HG03565 (cell line): ENCODE data around the gene TRAF6.
"Not testable (repeated sequence)": the region's sequence is repeated elsewhere in the genome, so short reads cannot be mapped to it uniquely, and the experiment has no call there.

Experiments
- ATAC-seq: cut with Tn5 transposase; IDR thresholded peaks from one replicate; pipeline ENCODE4 v1.9.1; 2021; ENCODE audit warnings: mild to moderate bottlenecking, moderate library complexity; ENCODE audit not compliant: unreplicated experiment

Gene TRAF6

DNA sequence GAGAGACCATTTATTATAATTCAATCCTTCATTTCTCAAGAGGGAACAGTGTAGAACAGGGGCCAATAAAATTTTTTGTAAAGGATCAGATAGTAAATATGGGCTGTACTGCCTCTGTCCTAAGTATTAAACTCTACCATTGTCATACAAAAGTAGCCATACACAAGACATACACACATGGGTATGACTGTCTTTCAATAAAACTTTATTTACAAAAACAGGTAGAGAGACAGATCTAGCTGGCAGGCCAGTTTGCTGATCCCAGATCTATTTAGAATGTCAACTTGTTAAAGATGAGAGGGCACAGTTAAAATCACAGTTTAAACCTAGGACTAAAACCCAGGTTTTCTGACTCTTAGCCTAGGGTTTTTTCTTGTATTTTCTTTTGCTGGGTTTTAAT, 16.7 kb downstream of the TRAF6 start:
- no peak for ATAC-seq

DNA sequence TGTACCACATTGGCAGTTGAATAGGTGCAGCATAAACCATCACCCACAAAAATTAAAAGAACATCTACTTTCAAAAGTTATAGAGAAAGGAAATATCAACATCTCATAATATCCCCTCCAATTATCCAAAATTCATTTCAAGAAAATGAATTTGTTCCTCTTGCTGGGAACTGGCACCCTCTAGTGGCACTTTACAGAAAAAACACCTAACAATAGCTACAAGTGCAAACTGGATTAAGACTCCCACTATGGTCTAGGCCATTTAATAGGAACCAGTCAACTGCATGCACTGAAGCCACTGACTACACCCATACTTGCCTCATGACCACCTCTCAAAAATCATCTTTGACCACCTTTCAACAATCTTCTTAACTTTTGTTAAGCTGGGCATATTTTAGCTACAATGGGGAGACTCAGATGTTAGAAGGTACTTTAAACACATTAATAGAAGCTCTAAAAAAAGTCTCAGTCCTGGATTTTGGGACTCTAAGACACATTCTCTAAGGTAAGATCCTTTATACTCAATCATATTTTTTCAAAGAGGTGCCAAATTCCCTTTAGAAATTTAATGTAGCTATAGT, 17.3 kb downstream of the TRAF6 start:
- peak; percentile 47 for ATAC-seq

DNA sequence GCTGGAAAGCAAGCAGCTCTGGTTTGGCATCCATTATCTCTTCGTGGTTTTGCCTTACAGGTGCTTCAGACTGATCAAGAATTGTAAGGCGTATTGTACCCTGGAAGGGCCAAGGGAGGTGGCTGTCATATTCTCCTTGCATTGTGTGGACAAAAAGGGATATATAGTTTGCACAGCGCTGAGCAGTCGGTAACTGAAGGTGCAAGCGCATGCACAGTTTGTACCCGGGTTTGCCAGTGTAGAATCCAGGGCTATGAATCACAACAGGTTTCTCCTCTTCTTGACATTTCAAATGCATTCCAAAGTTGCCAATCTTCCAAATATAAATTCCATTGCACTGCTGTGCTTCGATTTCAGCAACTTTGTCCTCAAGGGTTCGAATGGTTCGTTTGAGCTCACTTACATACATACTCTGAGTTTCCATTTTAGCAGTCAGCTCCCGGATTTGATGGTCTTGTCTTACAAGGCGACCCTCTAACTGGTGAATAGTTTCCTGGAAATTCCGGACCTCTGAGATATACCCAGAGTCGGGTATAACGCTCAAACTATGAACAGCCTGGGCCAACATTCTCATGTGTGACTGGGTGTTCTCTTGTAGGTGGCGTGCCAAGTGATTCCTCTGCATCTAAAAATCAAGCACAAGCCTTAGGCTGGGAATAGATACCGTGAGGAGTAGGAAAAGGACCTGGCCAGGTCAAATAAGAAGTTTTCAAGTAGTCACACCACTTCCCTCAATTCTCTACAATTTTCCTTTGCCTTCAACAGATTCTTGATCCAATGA, 19.9 kb downstream of the TRAF6 start:
- ATAC-seq: no peak

DNA sequence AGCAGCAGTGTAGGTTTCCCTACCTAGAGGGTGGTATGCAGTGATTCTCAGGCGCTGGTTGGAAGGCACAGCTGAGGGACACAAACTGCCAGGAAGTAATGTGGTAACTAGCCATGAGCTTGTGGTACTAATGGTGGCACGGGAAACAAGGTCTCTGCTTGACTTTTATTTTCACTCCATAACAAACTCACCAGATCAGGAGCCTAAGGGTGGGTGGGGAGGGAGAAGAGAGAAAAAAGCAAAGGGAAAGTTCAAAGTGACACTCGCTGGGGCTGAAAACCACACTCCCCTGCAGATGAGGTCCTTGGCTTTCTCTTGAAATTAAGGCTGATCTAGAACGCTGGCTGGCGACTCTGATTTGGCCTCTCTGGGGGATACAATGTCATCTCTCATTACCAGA, 22.0 kb downstream of the TRAF6 start:
- ATAC-seq: no peak

DNA sequence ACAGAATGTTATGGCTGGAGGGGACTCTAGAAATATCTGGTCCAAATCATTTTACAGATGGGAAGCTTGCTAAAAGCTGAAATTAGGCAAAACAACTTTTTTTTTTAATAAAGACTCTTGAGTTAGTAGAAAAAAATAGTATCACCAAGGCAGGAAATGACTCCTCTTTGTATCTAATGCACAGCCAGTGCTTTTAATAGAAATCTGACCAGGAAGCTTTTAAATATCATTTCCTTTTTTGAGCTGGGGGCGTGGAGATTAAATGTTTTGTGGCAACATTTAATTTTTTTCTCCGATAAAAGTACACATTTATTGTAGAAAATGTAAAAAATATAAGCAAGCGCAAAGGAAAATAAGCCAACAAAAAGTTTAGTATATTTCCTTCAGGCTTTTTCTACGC, 22.5 kb downstream of the TRAF6 start:
- no peak for ATAC-seq

DNA sequence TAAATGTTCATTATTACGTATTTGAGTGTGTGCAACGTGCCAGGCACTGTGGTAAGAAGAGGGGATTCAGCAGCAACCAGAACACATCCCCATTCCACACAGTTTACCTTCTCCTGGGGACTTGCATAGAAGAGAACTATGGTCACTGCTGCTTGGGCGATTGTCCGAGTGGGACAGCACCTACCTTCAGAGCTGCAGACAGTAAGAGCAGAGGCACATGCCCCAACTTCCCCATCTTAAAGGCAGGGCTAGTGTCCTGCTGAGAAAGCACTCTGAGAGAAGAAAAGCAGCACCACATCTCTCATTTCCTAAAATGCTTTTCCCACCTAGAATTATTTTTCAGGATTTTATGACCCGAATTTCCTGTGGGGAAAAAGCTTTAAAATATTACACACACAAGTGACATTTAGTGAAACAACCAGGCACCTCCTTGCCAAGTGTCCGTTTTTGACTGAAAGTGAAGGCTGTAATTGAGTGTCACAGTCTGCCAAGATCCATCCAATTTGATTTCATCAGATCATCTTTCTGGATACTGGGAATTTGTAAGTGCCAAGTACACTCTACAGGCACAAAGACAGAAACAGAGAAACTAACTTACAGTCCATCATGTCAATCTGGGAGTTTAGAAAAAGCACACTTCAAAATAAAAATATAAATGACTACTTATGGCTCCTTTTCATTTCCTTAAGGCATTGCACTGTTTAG, 24.6 kb downstream of the TRAF6 start:
- no peak for ATAC-seq

DNA sequence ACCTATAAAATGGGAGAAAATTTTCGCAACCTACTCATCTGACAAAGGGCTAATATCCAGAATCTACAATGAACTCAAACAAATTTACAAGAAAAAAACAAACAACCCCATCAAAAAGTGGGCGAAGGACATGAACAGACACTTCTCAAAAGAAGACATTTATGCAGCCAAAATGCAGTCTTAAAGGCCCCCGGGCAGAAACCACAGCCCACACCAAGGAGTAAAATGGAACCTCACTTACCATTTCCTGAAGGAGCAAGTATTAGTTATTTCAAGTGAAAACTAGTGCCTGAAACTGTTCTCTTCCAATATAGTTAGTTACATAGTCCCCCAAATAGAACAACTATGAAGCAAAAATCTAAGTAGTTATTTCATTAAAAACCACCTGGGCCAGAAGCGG, 27.0 kb downstream of the TRAF6 start:
- not testable (repeated sequence) for ATAC-seq

DNA sequence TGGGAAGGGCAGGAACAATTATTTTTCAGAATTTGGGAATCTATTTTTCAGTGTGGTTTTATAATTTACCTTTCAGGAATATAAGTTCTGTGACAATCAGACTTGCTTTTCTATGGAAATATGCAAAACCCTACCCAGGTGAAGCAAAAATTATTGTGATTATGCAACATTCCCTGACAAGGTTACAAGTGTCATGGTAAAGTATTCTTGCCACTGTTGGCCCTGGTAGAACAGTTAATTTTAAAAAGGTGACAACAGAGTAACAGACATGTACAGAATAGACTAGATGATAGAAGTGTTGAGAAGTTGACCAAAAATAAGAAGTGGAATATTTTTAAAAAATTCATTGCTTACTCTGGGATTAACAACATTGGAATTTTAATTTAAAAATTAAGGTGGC, 29.2 kb downstream of the TRAF6 start:
- ATAC-seq: no peak

DNA sequence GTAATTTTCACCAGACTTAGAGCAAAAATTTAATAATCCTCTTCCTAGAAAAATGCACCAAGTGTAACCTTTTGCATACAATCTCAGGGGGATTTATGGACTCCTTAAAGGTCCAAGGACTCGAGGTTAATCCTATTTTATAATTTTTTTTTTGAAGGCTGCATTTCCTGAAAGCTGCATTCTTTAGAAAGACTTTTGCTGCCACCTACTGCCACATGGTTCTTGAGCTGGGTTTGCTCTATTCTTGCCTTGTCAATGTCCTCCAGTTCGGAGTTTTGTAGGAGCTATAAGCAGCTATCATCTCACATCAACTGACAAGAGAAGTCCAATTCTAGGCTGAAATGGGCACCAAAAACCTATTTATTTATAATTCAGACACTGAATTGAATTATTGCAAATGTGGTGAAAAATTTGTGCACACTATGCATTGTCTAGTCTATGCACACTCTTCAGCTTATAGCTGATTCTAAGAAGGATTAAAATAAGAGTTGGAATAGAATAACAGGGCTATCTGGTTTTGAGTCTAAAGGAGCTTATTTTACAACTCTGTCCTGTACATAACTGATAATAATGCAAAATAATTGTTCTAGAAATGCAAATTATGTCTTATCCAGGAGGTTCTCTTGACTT, 31.3 kb downstream of the TRAF6 start:
- no peak for ATAC-seq

DNA sequence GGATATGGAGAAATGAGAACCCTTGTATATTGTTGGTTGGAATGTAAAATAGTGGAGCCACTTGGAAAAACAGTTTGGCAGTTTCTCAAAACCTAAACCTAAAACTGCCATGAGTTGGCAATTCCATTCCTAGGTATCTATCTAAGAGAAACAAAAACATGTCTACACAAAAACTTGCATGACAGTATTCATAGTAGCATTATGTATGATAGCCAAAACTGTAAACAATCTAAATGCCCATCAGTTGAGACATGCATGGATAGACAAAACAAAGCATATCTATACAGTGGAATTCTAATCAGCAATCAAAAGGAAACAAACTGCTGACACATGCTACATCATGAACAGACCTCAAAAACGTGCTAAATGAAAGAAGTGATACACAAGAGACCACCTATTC, 34.9 kb downstream of the TRAF6 start:
- no peak for ATAC-seq

DNA sequence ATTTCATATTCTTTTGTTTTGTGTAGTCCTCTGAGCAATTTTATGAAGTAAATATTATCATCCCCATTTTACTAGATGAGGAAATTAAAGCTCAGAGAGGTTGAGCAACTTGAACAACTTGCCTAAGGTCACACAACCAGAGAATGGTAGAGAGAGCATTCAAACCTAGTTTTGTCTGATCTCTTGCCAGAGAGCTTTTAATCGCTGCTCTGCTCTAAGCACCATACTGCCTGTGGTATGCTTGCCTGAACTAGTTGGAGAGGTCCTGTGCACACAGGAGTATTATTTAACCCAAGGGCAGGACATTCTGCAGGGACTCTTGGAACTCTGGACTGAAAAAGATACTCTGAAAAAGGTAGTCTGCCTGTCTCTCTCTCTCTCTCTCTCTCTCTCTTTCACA, 38.5 kb downstream of the TRAF6 start:
- no peak for ATAC-seq

DNA sequence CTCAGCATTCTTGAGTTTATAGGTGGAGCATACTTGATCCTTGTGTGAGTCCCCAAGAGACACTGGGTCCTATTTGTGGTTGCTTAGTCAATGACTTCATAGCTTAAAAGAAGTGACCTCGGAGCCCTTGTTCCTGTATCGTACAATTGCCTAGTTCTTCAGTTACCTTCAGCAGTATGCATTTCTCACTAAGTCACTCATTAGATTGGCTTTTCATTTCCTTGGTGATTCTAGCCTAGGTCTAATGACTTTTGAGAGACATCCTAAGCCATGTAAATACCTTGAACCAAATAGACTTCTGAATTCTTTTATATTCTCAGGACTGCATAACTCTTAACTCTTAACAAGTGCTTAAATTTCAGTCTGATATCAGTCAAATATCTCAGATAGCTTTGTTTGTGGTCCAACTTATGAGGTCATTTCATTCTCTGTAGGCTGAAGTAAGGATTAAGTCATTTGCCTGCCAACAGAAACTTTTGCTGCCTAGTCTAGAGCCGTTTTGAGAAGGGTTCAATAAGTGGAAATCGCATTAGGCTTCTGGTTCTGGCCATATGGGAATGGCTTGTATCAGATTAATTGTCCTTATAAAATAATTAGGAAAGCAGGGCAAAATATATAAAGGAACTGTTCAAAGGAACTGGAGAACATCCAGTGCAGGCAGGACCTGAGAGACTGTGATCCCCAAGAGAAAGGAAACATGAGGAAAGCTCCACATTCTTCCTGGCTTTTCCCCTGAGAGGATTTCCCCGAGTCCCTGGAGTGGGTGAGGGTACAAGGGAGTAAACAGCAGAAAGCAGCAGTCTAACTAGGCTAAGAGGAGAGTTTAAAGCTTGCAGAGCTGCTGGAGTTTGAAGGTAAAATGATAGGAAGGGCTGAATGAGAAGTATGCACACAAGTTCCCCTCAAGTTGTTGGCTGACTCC, 39.9 kb downstream of the TRAF6 start:
- ATAC-seq: no peak

DNA sequence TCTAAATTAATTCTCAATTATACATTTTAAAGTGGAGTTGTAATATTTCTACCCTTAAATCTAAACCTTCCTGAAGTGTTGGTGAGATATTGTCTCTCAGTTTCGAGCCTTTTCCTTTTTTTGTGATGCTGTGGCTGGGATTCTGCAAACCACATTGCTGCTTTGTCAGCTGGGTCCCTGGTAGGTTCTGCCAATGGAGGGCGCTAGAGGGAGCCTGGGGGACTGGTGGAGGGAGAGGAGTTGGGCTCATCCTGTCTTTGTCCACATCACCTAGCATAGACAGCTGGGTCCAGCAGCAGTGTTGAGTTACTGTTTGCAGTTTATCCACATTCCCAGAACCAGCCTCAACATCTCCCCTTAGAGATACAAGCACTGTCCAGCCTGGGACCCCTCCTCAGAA, 41.0 kb downstream of the TRAF6 start:
- no peak for ATAC-seq

DNA sequence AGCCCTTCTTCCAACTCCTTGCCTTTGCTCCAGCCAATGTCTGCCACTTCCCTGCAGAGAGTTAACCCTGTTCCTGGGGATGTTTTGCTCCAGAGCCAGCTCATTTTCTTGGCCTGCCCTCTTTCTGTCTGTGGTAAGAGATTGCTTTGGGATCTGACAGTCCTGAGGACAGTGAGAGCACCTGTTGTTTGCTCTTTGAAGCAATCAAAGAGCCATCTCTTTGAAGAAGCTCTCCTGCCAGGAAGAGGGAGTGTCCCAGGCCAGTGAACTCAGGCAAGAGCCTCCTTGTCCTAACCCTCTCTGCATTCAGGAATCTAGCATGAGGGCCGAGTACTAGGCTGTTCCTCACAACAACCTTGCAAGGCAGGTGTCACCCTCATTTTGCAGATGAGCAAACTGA, 42.2 kb downstream of the TRAF6 start:
- no peak for ATAC-seq

DNA sequence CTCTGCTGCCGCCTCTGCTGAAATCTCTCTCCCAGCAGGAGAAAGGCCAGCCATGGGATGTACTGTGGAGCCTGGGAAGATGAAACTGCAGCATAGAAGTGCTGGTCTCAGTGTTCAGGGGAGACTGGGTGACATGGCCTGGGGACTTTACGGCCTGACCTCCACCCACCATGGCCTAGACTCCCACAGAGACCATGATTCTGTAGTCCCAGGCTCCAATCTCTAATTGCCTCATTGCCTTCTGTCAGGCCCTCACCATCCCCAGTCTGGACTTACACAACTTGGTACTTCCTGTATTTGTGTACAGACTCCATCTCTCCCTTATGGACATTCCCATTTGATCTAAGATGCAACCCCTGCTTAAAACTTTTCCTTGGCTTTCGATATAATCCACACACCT, 43.1 kb downstream of the TRAF6 start:
- no peak for ATAC-seq

DNA sequence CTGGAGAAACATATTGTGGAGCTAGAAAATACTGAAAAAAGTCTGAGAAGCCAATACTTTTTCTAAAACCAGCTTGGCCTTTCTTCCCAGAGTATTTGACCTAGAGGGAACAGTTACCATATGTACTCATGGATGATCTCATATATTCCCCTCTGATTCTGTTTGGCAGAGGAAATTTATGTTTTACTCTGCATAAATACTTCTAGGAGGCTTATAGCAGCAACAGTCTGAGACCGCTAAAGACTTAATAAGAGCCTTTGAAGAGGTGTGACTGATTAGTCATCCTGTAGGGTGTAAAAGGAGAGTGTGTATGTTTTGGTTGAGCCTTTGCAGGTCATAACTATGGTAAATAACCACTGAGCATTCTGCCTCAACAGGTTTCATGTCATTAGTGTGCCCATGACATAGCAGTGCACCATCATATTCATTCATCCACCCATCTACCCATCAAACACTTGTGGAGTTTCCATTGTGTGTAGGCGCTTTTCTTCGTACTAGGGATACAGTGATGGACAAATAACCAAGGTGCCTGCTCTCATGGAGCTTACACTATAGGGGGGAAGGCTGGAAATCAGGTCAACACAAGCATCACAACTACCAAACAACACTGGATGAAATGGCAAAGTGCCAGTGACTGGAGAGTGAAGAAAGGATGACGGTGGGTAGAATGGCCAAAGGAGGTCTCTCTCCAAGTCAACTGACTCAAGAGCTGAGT, 44.5 kb downstream of the TRAF6 start:
- no peak for ATAC-seq

DNA sequence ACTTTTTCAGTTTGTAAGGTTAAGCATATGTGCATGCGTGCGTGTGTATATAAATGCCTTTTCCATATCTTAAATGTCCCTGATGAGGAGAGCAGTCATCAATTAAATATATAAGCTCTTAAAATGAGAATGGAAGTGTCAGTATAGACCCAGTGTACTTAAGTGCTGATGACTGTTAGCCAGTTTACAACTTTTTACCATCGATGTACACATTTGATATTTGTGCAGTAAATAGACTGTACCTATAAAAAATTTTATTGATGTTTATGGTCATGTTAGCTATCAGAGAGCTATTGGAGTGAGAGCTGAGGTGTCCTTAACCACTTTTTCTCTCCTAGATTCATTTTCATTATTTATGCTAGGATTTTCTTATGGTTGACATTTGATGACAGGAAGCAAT, 45.4 kb downstream of the TRAF6 start:
- ATAC-seq: no peak

DNA sequence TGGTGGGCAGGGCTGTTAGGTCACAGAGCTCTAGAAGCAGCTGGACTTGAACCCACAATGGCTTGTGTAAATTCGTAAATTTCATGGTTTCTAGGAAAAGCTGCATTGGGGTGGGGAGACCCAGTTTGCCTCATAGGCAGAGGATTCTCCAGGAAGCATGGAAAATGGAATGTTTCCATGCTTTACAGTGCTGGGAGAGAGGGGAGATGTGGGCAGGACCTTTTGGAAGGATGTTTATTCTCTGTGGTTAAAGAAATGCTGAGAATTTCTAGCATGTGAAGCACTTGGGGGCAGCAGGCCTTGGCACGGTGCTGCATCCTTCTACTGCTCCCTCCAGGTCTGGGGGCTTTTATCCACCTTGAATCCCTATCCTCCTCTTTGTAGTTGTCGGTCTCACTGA, 46.3 kb downstream of the TRAF6 start:
- ATAC-seq: no peak

DNA sequence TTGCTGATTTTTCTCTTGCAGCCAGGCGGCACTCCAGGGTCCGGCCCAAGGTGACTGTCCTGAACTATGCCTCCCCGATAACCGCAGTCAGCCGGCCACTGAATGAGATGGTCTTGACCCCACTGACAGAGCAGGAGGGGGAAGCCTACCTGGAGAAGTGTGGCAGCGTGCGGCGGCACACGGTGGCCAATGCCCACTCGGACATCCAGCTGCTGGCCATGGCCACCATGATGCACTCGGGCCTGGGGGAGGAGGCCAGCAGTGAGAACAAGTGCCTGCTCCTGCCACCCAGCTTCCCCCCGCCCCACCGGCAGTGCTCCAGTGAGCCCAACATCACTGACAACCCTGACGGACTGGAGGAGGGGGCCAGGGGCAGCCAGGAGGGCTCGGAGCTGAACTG, 47.8 kb downstream of the TRAF6 start:
- ATAC-seq: no peak

DNA sequence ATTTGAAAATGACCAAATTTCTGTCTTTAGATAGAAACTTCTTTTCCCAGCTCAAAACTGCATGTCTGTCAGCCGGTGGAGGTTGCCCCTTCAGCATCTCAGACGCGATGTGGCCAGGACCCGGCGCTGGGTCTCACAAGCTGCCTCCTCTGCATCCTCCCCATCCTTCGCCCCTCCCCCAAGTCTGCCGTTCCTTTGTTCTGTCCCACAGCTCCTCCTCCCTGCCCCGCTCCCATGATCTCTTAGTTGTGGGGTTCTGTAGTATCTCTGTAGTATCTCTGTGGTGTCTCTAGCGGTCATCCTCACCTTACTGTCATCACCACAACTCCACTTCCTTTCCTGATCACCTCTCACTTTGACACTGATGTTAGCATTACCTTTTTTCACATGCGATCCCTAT, 49.9 kb downstream of the TRAF6 start:
- no peak for ATAC-seq
